ENCODE data around the gene GLIPR1.
A peak's percentile ranks its signal among the peaks of the same experiment; 100 is the strongest.
"Not testable (repeated sequence)": the region's sequence is repeated elsewhere in the genome, so short reads cannot be mapped to it uniquely, and the experiment has no call there.

The GLIPR1 gene

GRCh38 chr12:75476071-75476470 is 4.5 kb upstream of the GLIPR1 start:
- no peak for DNase-seq

- no peak for DNase-seq
Observed at GRCh38 chr12:75477137-75477536, 3.4 kb upstream of the GLIPR1 start.

GRCh38 chr12:75478116-75478794 is 2.3 kb upstream of the GLIPR1 start:
- DNase-seq = peak; percentile 48 to 73

- peak in 1 of 2 donors; percentile 56 for DNase-seq
Observed at GRCh38 chr12:75479963-75480461, 543 bp upstream of the GLIPR1 start.

GRCh38 chr12:75481013-75481705 is 604 bp downstream of the GLIPR1 start:
- no peak for DNase-seq

GRCh38 chr12:75481774-75482173 is 1.2 kb downstream of the GLIPR1 start:
- DNase-seq = peak in 1 of 2 donors; percentile 48

- peak; percentile 22 to 65 for DNase-seq
Observed at GRCh38 chr12:75482646-75483045, 2.1 kb downstream of the GLIPR1 start.

GRCh38 chr12:75483431-75483830 is 2.9 kb downstream of the GLIPR1 start:
- no peak for DNase-seq

- DNase-seq = not testable (repeated sequence)
Observed at GRCh38 chr12:75484450-75484849, 3.9 kb downstream of the GLIPR1 start.

- no peak for DNase-seq
Observed at GRCh38 chr12:75487308-75487707, 6.8 kb downstream of the GLIPR1 start.

- DNase-seq = peak in 1 of 2 donors; percentile 39
Observed at GRCh38 chr12:75488553-75488952, 8.0 kb downstream of the GLIPR1 start.

- DNase-seq = no peak
Observed at GRCh38 chr12:75489187-75489586, 8.6 kb downstream of the GLIPR1 start.

GRCh38 chr12:75489613-75490210 is 9.2 kb downstream of the GLIPR1 start:
- DNase-seq = no peak

- DNase-seq = no peak
Observed at GRCh38 chr12:75491169-75491568, 10.6 kb downstream of the GLIPR1 start.

- DNase-seq = no peak
Observed at GRCh38 chr12:75503459-75503858, 22.9 kb downstream of the GLIPR1 start.

- DNase-seq = no peak
Observed at GRCh38 chr12:75503866-75504265, 23.3 kb downstream of the GLIPR1 start.

- peak in 1 of 2 donors; percentile 58 for DNase-seq
Observed at GRCh38 chr12:75505706-75506312, 25.3 kb downstream of the GLIPR1 start.

GRCh38 chr12:75507086-75507485 is 26.5 kb downstream of the GLIPR1 start:
- DNase-seq = no peak

- DNase-seq = no peak
Observed at GRCh38 chr12:75508159-75508558, 27.6 kb downstream of the GLIPR1 start.

GRCh38 chr12:75509621-75510020 is 29.1 kb downstream of the GLIPR1 start:
- no peak for DNase-seq

GRCh38 chr12:75511116-75512048 is 30.8 kb downstream of the GLIPR1 start, which contains the start of gene KRR1:
Gene KRR1 (minus strand): TSS chr12:75511609. CDS start chr12:75511597, 12 bp downstream.
- peak; percentile 93 to 95 for DNase-seq

GRCh38 chr12:75521224-75521623 is 40.7 kb downstream of the GLIPR1 start:
- not testable (repeated sequence) for DNase-seq
